Amniotic stem cell (primary cell): Measurements from ENCODE around the gene FABP6.

ENCODE experiments used
- DNase-seq: peaks from one replicate; lab custom pipeline; 2025; lab: John Stamatoyannopoulos, UW

FABP6 gene

GRCh38 chr5:160262151-160263074, 33.1 kb downstream of the FABP6 start:
- no peak for DNase-seq

- DNase-seq = no peak
Observed at GRCh38 chr5:160263326-160263855, 34.1 kb downstream of the FABP6 start.

- no peak for DNase-seq
Observed at GRCh38 chr5:160266044-160266443, 36.7 kb downstream of the FABP6 start.

- DNase-seq = no peak
Observed at GRCh38 chr5:160266752-160267345, 37.5 kb downstream of the FABP6 start.

GRCh38 chr5:160268121-160268520, 38.8 kb downstream of the FABP6 start:
- no peak for DNase-seq

GRCh38 chr5:160269017-160269416, 39.7 kb downstream of the FABP6 start:
- DNase-seq = no peak

GRCh38 chr5:160270704-160271103, 41.4 kb downstream of the FABP6 start:
- no peak for DNase-seq

- DNase-seq = no peak
Observed at GRCh38 chr5:160271396-160271795, 42.1 kb downstream of the FABP6 start.

GRCh38 chr5:160271836-160272235, 42.5 kb downstream of the FABP6 start:
- no peak for DNase-seq

GRCh38 chr5:160272264-160272663, 43.0 kb downstream of the FABP6 start:
- no peak for DNase-seq

- DNase-seq = no peak
Observed at GRCh38 chr5:160272889-160273288, 43.6 kb downstream of the FABP6 start.

- no peak for DNase-seq
Observed at GRCh38 chr5:160274483-160274931, 45.2 kb downstream of the FABP6 start.

GRCh38 chr5:160278343-160278742, 49.0 kb downstream of the FABP6 start:
- DNase-seq = no peak

GRCh38 chr5:160280384-160281095, 51.2 kb downstream of the FABP6 start:
- no peak for DNase-seq

- DNase-seq = no peak
Observed at GRCh38 chr5:160281275-160281674, 52.0 kb downstream of the FABP6 start.

GRCh38 chr5:160284291-160284873, 55.1 kb downstream of the FABP6 start:
- DNase-seq = no peak

GRCh38 chr5:160285316-160285715, 56.0 kb downstream of the FABP6 start:
- DNase-seq = no peak

- DNase-seq = no peak
Observed at GRCh38 chr5:160286947-160287346, 57.6 kb downstream of the FABP6 start.

- no peak for DNase-seq
Observed at GRCh38 chr5:160287378-160288051, 58.2 kb downstream of the FABP6 start.
